Dendritic cell treated with granulocyte-macrophage colony-stimulating factor and Interleukin-4, amounts not matched to agents 40 ng/mL and 50 ng/mL, for 4 days (primary cell): ENCODE data around the gene DAAM1.
A peak's percentile ranks its signal among the peaks of the same experiment; 100 is the strongest.

Experiments used
- H3K27ac Mint-ChIP-seq: one replicate; pipeline ENCODE4 v1.8.0; 2022; ENCODE audit warnings: mild to moderate bottlenecking, mixed read lengths
- H3K27me3 Mint-ChIP-seq: one replicate; pipeline ENCODE4 v1.8.0; 2022; ENCODE audit warnings: mild to moderate bottlenecking, mixed read lengths
- H3K36me3 Mint-ChIP-seq: one replicate; pipeline ENCODE4 v1.8.0; 2022; ENCODE audit warnings: low read depth, mixed read lengths
- H3K4me1 Mint-ChIP-seq: one replicate; pipeline ENCODE4 v1.8.0; 2022; ENCODE audit warnings: low read depth, mixed read lengths
- H3K4me3 Mint-ChIP-seq: one replicate; pipeline ENCODE4 v1.8.0; 2022; ENCODE audit warnings: mild to moderate bottlenecking, moderate library complexity, mixed read lengths
- H3K9me3 Mint-ChIP-seq: one replicate; pipeline ENCODE4 v1.8.0; 2022; ENCODE audit warnings: mixed read lengths
- intact Hi-C: fragments of 100-400 bp; cut with micrococcal nuclease; formaldehyde crosslinking; loops from one replicate; pipeline ENCODE4 v1.15.0; 2022

DAAM1 gene

DNA sequence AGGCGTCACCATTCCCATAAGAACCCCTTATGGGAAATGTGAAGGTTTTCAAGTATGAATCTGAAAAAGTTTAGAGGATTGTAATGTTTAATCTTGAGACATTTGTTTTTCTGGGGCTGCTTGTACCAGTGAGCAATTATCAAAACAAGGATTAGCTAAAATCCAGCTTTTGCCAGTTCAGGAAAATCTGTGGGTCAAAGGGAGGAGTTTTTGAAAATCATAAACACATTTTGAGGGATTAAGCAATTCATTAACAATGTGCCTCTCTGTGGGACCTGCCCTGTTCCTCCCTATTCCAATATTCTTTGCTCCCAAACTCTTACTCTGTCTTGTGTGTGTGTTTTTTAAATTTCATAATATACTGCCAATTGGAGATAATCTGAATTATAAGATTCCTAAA is 11.7 kb upstream of the DAAM1 start:
- Mint-ChIP-seq H3K27me3 (no peaks in the 10 kb centered on the region), H3K27ac (no peak overlapping the region), H3K4me1 (peaks cover 5% of the 10 kb centered on the region), H3K36me3 (no peaks in the 10 kb centered on the region), H3K4me3 (no peak overlapping the region), H3K9me3 (no peaks in the 10 kb centered on the region)
- intact Hi-C loops = no loop called here

- no peak overlapping the region for H3K27ac Mint-ChIP-seq
- no peaks in the 10 kb centered on the region for H3K27me3 Mint-ChIP-seq
- H3K36me3 Mint-ChIP-seq = no peaks in the 10 kb centered on the region
- H3K9me3 Mint-ChIP-seq = no peaks in the 10 kb centered on the region
- H3K4me3 Mint-ChIP-seq = no peak overlapping the region
- intact Hi-C loops = no loop called here
- peaks cover 5% of the 10 kb centered on the region for H3K4me1 Mint-ChIP-seq
Measured at GRCh38 chr14:59177262-59177661, 11.2 kb upstream of the DAAM1 start.

- Mint-ChIP-seq H3K9me3 (no peaks in the 10 kb centered on the region), H3K27me3 (peaks cover 12% of the 10 kb centered on the region), H3K4me3 (no peak overlapping the region), H3K36me3 (no peaks in the 10 kb centered on the region), H3K27ac (no peak overlapping the region), H3K4me1 (peaks cover 5% of the 10 kb centered on the region)
- intact Hi-C loops = no loop called here
Measured at GRCh38 chr14:59181791-59182190, 6.7 kb upstream of the DAAM1 start.

DNA sequence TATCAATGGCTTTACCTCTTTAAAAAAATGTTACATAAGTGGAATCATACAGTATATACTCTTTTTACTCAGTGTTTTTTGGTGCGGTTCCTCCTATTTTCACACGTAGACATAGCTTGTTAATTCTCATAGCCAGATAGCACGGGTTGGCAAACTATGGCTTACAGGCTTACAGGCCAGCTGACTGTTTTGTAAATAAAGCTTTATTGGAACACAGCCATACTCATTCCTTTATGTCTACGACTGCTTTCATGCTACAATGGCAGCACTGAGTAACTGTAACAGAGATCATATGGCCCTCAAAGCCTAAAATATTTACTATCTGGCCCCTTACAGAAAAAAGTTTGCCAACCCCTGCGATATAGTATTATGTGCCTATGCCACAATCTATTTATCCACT is 5.8 kb upstream of the DAAM1 start:
- Mint-ChIP-seq H3K4me3 (no peak overlapping the region), H3K9me3 (no peaks in the 10 kb centered on the region), H3K27ac (no peak overlapping the region), H3K27me3 (peaks cover 20% of the 10 kb centered on the region), H3K36me3 (peaks cover under 1% of the 10 kb centered on the region), H3K4me1 (peaks cover 8% of the 10 kb centered on the region)
- intact Hi-C loops = no loop called here

DNA sequence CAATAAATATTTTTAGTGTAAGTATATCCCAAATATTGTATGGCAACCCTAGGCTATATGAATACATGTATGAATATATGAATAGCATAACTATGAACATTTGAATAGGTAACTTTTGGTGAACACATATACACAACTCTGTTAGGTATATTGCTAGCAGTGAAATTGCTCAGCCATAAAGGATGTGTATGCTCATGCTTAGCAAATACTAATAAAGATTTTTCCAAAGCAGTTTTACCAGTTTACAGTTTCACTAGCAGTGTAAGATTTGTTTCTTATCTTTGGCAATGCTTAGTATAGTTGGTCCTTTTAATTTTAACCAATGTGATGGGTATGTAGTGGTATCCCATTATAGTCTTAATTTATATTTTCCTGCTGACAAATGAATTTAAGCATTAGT is 5.3 kb upstream of the DAAM1 start:
- intact Hi-C loops = no loop called here
- Mint-ChIP-seq H3K36me3 (peaks cover 5% of the 10 kb centered on the region), H3K27ac (no peak overlapping the region), H3K4me1 (peaks cover 12% of the 10 kb centered on the region), H3K27me3 (peaks cover 20% of the 10 kb centered on the region), H3K4me3 (no peak overlapping the region), H3K9me3 (no peaks in the 10 kb centered on the region)

DNA sequence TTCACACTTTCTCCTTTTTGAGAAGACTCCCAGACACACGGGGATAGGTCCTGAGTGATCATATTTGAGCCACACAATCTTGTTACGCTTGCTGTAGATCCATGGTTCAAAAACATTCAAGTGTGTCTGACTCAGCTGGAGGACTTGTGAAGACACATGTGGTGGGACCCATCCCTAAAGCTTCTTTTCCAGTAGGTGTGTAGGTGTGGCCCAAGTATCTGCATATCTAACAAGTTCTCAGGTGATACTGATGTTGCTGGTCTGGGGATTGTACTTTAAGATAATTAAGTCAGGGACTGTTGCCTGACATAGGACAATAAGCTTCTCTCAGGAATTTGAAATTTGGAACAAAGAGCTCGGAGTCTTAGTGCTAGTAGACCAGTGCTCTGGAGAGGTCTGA is 4.1 kb upstream of the DAAM1 start:
- peaks cover 12% of the 10 kb centered on the region for H3K4me1 Mint-ChIP-seq
- intact Hi-C loops = no loop called here
- H3K36me3 Mint-ChIP-seq = peaks cover 18% of the 10 kb centered on the region
- H3K27ac Mint-ChIP-seq = no peak overlapping the region
- no peaks in the 10 kb centered on the region for H3K9me3 Mint-ChIP-seq
- no peak overlapping the region for H3K4me3 Mint-ChIP-seq
- H3K27me3 Mint-ChIP-seq = peaks cover 20% of the 10 kb centered on the region

- intact Hi-C loops = loop anchor here (5.0 kb wide), 1 partner anchor 33 kb away; no protein-coding TSS in a partner anchor
- Mint-ChIP-seq H3K27me3 (peaks cover 20% of the 10 kb centered on the region), H3K4me1 (peaks cover 23% of the 10 kb centered on the region), H3K36me3 (peaks cover 19% of the 10 kb centered on the region), H3K9me3 (no peaks in the 10 kb centered on the region), H3K27ac (no peak overlapping the region), H3K4me3 (no peak overlapping the region)
Measured at GRCh38 chr14:59185676-59186075, 2.8 kb upstream of the DAAM1 start.

DNA sequence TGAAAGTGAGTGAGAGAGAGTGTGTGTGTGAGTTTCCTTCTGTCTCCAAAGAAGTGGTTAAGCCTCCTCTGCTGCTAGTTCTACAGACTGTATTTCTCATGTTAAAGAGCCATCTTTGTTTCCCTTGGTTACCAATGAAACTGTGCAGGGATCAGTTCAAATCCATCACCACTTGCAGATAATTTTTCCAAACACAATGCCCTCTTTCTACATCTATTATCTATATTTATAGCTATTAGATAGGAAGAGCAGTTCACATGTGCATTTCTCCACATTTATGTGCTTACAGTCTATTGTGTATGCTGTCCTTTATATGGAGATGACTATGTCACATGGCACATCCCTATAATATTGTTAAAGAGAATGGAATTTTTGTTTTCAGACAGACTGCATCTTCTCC is 2.2 kb upstream of the DAAM1 start:
- no peaks in the 10 kb centered on the region for H3K9me3 Mint-ChIP-seq
- intact Hi-C loops = loop anchor here (5.0 kb wide), 1 partner anchor 34 kb away; no protein-coding TSS in a partner anchor
- H3K4me1 Mint-ChIP-seq = peaks cover 23% of the 10 kb centered on the region
- no peak overlapping the region for H3K27ac Mint-ChIP-seq
- peaks cover 19% of the 10 kb centered on the region for H3K36me3 Mint-ChIP-seq
- H3K4me3 Mint-ChIP-seq = no peak overlapping the region
- peaks cover 20% of the 10 kb centered on the region for H3K27me3 Mint-ChIP-seq

- Mint-ChIP-seq H3K27ac (no peak overlapping the region), H3K36me3 (peaks cover 19% of the 10 kb centered on the region), H3K9me3 (no peaks in the 10 kb centered on the region), H3K4me3 (no peak overlapping the region), H3K4me1 (peaks cover 29% of the 10 kb centered on the region), H3K27me3 (peaks cover 20% of the 10 kb centered on the region)
- intact Hi-C loops = loop anchor here (5.0 kb wide), 1 partner anchor 35 kb away; no protein-coding TSS in a partner anchor
Measured at GRCh38 chr14:59187118-59187517, 1.3 kb upstream of the DAAM1 start.

- Mint-ChIP-seq H3K4me1 (peaks cover 30% of the 10 kb centered on the region), H3K27ac (peak overlapping the region; percentile 86), H3K9me3 (no peaks in the 10 kb centered on the region), H3K27me3 (peaks cover 20% of the 10 kb centered on the region), H3K4me3 (peak overlapping the region; percentile 85), H3K36me3 (peaks cover 19% of the 10 kb centered on the region)
- intact Hi-C loops = loop anchor here (2.0 to 5.0 kb wide), 2 partner anchors 36 to 257 kb away; no protein-coding TSS in a partner anchor
Measured at GRCh38 chr14:59187802-59188460, 536 bp upstream of the DAAM1 start.

DNA sequence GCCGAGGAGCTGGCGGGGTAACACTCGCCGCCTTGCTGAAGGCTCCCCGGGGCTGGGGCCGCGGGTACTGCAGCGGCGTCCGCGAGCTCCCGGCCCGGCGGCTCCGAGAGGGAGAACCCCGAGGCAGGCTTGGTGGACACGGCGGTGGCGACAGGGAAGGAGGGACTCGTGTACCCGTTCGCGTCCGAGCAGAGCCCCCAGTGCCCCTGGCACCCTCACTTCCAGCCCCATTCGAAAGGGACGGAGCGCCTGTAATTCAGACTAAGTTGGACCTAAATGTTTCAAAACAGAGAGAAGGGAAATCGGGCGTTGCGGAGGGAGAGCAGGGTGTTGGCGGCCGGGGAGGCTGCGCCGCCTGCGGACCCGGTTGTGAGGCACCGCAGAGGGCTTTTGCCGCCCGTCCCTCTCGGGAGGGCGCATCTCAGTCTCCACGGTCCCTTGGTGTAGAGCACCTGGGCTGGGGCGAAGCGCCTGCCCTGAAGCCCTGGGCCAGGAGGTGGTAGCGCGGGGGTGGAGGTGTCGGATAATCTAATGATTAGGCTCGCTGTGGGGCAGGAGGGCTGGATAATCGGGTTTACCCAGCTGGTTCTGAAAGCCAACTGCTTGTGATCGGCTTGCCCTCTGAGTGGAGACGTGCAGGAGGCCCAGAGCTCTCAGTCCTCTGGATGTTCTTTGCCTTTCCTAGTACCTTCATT is 771 bp downstream of the DAAM1 start:
- H3K4me1 Mint-ChIP-seq = peaks cover 30% of the 10 kb centered on the region
- H3K9me3 Mint-ChIP-seq = no peaks in the 10 kb centered on the region
- peaks cover 18% of the 10 kb centered on the region for H3K27me3 Mint-ChIP-seq
- peaks cover 19% of the 10 kb centered on the region for H3K36me3 Mint-ChIP-seq
- peak overlapping the region; percentile 85 for H3K4me3 Mint-ChIP-seq
- peak overlapping the region; percentile 86 for H3K27ac Mint-ChIP-seq
- intact Hi-C loops = loop anchor here (2.0 to 5.0 kb wide), 2 partner anchors 37 to 256 kb away; no protein-coding TSS in a partner anchor

DNA sequence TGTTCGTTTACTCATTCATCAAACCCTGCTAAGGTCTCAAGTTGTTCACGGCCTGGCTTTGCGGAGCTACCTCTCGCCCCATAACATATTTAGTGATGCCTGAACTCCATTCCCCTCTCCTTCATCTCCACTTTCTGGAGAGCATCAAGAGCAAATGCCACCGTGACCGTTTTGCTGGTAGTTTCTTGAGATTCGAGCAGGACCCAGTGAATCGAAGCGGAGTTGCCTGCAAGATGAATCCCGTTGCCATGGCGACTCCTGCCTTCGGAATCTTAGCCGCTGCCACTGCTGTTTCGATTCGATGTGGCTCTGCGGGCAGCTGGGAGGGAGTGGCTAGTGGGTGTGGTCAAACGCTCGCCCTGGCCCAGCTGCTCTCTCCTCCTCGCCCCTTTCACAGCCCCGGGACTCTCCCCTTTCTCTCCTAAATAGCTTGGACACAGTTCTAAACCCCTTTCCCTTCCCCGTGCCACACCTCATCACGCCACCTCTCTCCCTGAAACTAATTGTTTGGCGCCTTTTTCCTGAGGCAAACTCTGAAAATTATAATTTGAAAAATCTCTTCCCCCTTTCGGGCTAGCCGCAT is 1.4 kb downstream of the DAAM1 start:
- peaks cover 30% of the 10 kb centered on the region for H3K4me1 Mint-ChIP-seq
- H3K27me3 Mint-ChIP-seq = peaks cover 18% of the 10 kb centered on the region
- H3K4me3 Mint-ChIP-seq = peak overlapping the region; percentile 85
- intact Hi-C loops = loop anchor here (2.0 to 10.0 kb wide), 4 partner anchors 38 to 255 kb away; no protein-coding TSS in a partner anchor
- H3K27ac Mint-ChIP-seq = peak overlapping the region; percentile 86
- peaks cover 19% of the 10 kb centered on the region for H3K36me3 Mint-ChIP-seq
- no peaks in the 10 kb centered on the region for H3K9me3 Mint-ChIP-seq

DNA sequence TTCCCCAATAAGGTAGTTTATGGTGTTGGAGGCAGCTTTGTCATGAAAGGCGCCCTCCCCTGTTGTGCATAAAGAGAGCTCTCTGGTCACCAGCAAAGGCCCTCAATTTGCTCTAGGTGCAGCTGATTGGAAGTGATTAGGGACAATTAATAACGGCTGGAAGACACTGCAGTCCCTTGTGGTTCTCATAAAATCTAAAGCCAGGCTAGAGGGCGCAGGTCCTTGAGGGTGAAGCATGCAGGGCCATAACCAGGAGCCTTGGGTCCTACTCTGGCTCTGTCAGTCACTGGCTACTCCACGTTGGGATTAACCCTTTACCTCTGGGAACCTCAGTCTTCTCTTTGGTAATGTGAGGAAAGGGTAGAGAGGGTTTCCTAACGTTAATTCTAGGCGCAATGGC is 1.9 kb downstream of the DAAM1 start:
- peak overlapping the region; percentile 85 for H3K4me3 Mint-ChIP-seq
- intact Hi-C loops = loop anchor here (5.0 to 10.0 kb wide), 2 partner anchors 134 to 232 kb away; no protein-coding TSS in a partner anchor
- H3K4me1 Mint-ChIP-seq = peaks cover 30% of the 10 kb centered on the region
- H3K27me3 Mint-ChIP-seq = peaks cover 18% of the 10 kb centered on the region
- H3K27ac Mint-ChIP-seq = peak overlapping the region; percentile 86
- H3K9me3 Mint-ChIP-seq = no peaks in the 10 kb centered on the region
- H3K36me3 Mint-ChIP-seq = peaks cover 19% of the 10 kb centered on the region

DNA sequence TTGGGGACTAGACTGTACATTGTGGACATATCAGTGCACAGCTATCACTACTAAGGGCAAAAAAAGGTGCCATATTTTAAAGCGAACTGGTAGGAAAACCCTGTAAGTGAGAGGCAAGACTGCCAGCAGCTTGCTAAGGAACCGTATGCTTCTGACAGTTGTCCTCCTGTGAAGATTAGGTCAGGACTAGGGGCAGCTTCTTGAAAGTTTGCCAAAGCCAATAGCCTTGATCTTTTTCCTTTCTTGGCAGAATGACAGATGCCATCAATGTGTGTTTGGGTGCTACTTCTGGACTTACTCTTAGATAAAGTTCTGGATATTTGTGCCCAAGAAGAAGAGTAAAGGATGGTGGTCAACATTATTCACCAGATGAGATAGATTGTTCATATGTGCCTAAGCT is 7.4 kb downstream of the DAAM1 start:
- Mint-ChIP-seq H3K27ac (no peak overlapping the region), H3K4me1 (peaks cover 22% of the 10 kb centered on the region), H3K36me3 (no peaks in the 10 kb centered on the region), H3K4me3 (no peak overlapping the region), H3K27me3 (no peaks in the 10 kb centered on the region), H3K9me3 (no peaks in the 10 kb centered on the region)
- intact Hi-C loops = loop anchor here (10.0 kb wide), 1 partner anchor 129 kb away; no protein-coding TSS in a partner anchor
